PC-3 (cell line): ENCODE measurements around the gene CHMP6.

Source experiments
- CTCF ChIP-seq: fragments of 300-600 bp; sonication (generic); conservative IDR thresholded peaks from 2 replicates; pipeline ENCODE4 v1.5.1; 2017; ENCODE audit warnings: antibody characterized with exemption, low read depth, mild to moderate bottlenecking, low read length
- EZH2 ChIP-seq: fragments of 300-600 bp; sonication (generic); IDR thresholded peaks from one replicate; pipeline ENCODE4 v1.6.1; 2017; ENCODE audit warnings: antibody characterized with exemption, mild to moderate bottlenecking, low read length; ENCODE audit not compliant: unreplicated experiment
- EZH2phosphoT487 ChIP-seq: fragments of 300-600 bp; sonication (generic); IDR thresholded peaks from 2 replicates; pipeline ENCODE4 v1.6.1; 2018; ENCODE audit warnings: mild to moderate bottlenecking, antibody characterized with exemption, low read length, borderline replicate concordance

DNA sequence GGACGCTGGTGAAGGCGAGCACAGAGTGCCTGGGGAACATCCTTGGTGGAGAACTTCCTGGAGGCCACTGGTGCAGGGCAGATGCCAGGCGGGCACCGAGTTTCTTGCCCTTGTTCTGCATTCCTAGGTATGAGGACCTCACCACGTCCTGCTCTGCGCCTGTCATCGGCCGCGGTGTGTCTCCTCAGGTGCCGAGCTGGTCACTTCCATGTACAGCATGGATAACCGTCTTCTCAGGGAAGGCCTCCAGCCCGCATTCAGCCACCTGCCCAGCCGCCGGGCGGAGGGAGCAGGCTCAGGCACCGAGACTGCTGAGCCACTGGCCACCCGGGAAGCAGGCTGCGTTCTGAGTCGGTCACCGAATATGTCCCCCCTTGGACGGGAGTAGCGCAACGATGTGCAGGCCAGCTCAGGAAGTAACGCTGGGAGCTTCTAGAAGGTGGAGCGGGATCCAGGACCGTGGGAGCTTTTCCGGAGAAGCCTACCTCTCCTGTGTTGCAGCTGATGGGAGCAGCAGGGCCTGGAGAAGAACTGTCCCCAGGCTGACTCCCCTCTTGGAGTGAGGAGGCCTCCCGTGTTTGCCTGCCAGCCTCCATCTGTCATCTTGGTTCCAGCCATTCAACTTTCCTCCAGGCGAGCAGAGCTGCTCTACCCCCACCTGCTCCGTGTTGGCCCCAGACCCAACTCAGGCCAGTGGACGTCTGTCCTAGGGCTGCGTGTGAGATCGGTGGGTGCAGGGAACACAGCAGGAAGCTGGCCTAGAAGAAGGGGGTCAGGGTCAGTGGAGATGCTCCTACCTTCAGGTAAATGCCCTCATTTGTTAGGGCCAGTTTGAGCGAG is 41.2 kb downstream of the CHMP6 start:
- TF ChIP-seq CTCF (no peak), EZH2 (no peak), EZH2phosphoT487 (no peak)
